Amniotic epithelial cell (primary cell): ENCODE data around the gene PCDHB13.
A peak's percentile ranks its signal among the peaks of the same experiment; 100 is the strongest.
"Not testable (repeated sequence)": the region's sequence is repeated elsewhere in the genome, so short reads cannot be mapped to it uniquely, and the experiment has no call there.

Experiments
- DNase-seq: peaks from one replicate; pipeline ENCODE4 v3.0.0-alpha.2; 2010; ENCODE audit warnings: low read depth

PCDHB13 gene

DNA sequence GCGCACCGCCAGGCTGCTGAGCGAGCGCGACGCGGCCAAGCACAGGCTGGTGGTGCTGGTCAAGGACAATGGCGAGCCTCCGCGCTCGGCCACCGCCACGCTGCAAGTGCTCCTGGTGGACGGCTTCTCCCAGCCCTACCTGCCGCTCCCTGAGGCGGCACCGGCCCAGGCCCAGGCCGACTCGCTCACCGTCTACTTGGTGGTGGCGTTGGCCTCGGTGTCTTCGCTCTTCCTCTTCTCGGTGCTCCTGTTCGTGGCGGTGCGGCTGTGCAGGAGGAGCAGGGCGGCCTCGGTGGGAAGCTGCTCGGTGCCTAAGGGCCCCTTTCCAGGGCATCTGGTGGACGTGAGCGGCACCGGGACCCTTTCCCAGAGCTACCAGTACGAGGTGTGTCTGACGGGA is 12.1 kb upstream of the PCDHB13 start:
- DNase-seq = not testable (repeated sequence)

DNA sequence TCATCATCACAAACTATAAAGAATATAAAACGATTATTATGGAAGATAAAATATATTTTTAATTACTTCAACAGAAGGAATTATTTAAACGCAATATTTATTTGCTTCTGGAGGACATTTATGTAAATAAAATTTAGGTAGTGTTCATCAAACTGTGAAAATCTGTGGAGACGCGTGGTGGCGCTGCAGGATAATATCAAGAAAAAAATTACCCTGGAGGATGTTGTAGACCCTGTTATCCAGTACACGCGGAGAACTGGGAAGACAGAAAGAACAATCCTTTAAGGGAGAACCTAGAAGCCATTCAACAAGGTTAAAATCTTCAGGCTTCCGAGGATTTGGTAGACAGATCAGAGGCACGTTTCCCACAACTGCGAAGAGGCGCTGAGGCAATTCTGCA is 5.2 kb upstream of the PCDHB13 start, which contains the start of gene PCDHB12:
Gene PCDHB12, plus strand, starts transcription at position 242 of the 400 bp plus-strand sequence. CDS start 189 bp downstream, outside the sequence.
- no peak for DNase-seq

GRCh38 chr5:141210281-141210680 is 3.4 kb upstream of the PCDHB13 start:
- DNase-seq = not testable (repeated sequence)

DNA sequence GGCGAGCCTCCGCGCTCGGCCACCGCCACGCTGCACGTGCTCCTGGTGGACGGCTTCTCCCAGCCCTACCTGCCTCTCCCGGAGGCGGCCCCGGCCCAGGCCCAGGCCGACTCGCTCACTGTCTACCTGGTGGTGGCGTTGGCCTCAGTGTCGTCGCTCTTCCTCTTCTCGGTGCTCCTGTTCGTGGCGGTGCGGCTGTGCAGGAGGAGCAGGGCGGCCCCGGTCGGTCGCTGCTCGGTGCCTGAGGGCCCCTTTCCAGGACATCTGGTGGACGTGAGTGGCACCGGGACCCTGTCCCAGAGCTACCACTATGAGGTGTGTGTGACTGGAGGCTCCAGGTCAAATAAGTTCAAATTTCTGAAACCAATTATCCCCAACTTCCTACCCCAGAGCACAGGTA is 2.9 kb upstream of the PCDHB13 start:
- not testable (repeated sequence) for DNase-seq

DNA sequence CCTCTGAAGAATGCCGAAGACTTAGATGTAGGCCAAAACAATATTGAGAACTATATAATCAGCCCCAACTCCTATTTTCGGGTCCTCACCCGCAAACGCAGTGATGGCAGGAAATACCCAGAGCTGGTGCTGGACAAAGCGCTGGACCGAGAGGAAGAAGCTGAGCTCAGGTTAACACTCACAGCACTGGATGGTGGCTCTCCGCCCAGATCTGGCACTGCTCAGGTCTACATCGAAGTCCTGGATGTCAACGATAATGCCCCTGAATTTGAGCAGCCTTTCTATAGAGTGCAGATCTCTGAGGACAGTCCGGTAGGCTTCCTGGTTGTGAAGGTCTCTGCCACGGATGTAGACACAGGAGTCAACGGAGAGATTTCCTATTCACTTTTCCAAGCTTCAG is 864 bp downstream of the PCDHB13 start:
- DNase-seq = not testable (repeated sequence)

- not testable (repeated sequence) for DNase-seq
Measured at GRCh38 chr5:141215504-141215903, 1.8 kb downstream of the PCDHB13 start.

DNA sequence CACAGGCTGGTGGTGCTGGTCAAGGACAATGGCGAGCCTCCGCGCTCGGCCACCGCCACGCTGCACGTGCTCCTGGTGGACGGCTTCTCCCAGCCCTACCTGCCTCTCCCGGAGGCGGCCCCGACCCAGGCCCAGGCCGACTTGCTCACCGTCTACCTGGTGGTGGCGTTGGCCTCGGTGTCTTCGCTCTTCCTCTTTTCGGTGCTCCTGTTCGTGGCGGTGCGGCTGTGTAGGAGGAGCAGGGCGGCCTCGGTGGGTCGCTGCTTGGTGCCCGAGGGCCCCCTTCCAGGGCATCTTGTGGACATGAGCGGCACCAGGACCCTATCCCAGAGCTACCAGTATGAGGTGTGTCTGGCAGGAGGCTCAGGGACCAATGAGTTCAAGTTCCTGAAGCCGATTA is 2.3 kb downstream of the PCDHB13 start:
- not testable (repeated sequence) for DNase-seq

GRCh38 chr5:141223112-141223783 is 9.5 kb downstream of the PCDHB13 start, which contains the start of gene PCDHB14:
Gene PCDHB14 (plus strand): TSS chr5:141223343. CDS start chr5:141223506, 163 bp downstream.
- peak; percentile 15 for DNase-seq

DNA sequence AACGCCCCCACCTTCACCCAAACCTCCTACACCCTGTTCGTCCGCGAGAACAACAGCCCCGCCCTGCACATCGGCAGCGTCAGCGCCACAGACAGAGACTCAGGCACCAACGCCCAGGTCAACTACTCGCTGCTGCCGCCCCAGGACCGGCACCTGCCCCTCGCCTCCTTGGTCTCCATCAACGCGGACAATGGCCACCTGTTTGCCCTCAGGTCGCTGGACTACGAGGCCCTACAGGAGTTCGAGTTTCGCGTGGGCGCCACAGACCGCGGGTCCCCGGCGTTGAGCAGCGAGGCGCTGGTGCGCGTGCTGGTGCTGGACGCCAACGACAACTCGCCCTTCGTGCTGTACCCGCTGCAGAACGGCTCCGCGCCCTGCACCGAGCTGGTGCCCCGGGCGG is 11.1 kb downstream of the PCDHB13 start:
- DNase-seq = not testable (repeated sequence)

- DNase-seq = not testable (repeated sequence)
Measured at GRCh38 chr5:141225421-141225820, 11.7 kb downstream of the PCDHB13 start.

DNA sequence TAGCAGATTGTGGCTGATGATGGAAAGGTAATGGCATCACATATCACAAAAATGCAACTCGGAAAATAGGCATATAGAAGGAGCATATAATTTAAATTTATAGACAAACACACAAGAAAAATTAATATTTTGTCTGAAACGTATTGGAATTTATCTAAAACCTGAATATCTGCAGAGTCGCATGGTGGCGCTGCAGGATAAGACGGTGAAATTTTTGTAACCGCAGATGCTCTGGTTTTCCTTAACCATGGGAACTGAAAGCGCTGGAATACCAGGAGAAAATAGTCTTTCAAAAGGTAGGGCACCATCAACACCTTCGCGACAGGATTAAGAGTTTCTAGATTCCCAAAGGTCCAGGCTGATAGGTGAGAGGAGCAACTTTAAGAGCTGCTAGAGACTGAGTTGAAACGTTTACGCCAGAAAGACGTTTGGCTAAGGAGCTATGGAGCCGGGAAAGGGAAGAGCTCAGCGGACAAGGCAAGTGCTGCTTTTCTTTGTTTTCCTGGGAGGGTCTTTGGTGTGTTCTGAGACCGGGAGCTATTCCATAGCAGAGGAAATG is 20.5 kb downstream of the PCDHB13 start:
- peak; percentile 2 for DNase-seq

DNA sequence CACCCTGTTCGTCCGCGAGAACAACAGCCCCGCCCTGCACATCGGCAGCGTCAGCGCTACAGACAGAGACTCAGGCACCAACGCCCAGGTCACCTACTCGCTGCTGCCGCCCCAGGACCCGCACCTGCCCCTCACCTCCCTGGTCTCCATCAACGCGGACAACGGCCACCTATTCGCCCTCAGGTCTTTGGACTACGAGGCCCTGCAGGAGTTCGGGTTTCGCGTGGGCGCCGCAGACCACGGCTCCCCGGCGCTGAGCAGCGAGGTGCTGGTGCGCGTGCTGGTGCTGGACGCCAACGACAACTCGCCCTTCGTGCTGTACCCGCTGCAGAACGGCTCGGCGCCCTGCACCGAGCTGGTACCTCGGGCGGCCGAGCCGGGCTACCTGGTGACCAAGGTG is 22.2 kb downstream of the PCDHB13 start:
- not testable (repeated sequence) for DNase-seq

DNA sequence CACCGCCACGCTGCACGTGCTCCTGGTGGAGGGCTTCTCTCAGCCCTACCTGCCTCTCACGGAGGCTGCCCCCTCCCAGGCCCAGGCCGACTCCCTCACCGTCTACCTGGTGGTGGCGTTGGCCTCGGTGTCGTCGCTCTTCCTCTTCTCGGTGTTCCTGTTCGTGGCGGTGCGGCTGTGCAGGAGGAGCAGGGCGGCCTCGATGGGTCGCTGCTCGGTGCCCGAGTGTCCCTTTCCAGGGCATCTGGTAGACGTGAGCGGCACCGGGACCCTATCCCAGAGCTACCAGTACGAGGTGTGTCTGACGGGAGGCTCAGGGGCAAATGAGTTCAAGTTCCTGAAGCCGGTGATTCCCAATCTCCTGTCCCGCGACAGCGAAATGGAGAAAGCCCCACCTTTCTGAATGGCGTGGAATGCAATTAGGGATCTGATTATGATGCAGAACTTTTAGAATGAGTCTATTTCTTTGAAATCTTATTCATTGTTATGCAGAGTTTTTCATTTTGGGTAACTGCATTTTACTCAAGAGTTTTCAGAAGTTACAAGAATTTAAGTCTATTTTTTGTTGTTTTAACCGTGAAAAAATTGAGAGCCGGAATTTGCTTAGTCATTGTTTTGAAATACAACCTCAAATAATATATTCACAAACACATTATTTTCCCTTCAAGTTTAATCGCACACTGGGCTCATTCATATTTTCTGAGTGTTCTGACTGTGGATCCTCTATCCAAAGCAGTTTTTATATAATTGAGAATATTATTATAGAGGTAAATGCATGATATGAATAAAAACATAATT is 23.0 kb downstream of the PCDHB13 start:
- no peak for DNase-seq

- DNase-seq = no peak
Measured at GRCh38 chr5:141241496-141241895, 27.8 kb downstream of the PCDHB13 start.

- no peak for DNase-seq
Measured at GRCh38 chr5:141245250-141245717, 31.6 kb downstream of the PCDHB13 start, which contains the start of gene PCDHB15. Gene PCDHB15 (plus strand): TSS chr5:141245395. CDS start chr5:141245579, 184 bp downstream.

DNA sequence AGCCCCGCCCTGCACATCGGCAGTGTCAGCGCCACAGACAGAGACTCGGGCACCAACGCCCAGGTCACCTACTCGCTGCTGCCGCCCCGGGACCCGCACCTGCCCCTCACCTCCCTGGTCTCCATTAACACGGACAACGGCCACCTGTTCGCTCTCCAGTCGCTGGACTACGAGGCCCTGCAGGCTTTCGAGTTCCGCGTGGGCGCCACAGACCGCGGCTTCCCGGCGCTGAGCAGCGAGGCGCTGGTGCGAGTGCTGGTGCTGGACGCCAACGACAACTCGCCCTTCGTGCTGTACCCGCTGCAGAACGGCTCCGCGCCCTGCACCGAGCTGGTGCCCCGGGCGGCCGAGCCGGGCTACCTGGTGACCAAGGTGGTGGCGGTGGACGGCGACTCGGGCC is 33.3 kb downstream of the PCDHB13 start:
- DNase-seq = not testable (repeated sequence)

DNA sequence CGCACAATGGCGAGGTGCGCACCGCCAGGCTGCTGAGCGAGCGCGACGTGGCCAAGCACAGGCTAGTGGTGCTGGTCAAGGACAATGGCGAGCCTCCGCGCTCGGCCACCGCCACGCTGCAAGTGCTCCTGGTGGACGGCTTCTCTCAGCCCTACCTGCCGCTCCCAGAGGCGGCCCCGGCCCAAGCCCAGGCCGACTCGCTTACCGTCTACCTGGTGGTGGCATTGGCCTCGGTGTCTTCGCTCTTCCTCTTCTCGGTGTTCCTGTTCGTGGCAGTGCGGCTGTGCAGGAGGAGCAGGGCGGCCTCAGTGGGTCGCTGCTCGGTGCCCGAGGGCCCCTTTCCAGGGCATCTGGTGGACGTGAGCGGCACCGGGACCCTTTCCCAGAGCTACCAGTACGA is 33.7 kb downstream of the PCDHB13 start:
- DNase-seq = not testable (repeated sequence)

DNA sequence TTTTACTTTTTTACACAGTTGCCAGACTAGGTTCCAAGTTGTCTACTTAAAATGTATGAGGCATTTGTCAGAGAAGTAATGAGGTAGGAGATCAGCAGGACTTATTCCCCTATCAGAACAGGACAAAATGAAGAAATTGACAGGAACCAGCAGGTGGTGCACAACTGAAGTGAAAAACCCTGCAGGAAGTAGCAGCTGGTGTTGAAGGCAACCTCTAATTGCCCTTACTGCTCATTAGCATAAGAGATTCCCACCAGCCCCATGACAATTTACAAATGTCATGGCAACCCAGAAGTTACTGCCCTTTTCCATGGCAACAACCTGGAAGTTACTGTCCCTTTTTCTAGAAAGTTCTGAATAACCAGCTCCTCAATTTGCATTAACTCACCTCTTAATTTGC is 36.9 kb downstream of the PCDHB13 start:
- DNase-seq = no peak

- no peak for DNase-seq
Measured at GRCh38 chr5:141258464-141258863, 44.7 kb downstream of the PCDHB13 start.

DNA sequence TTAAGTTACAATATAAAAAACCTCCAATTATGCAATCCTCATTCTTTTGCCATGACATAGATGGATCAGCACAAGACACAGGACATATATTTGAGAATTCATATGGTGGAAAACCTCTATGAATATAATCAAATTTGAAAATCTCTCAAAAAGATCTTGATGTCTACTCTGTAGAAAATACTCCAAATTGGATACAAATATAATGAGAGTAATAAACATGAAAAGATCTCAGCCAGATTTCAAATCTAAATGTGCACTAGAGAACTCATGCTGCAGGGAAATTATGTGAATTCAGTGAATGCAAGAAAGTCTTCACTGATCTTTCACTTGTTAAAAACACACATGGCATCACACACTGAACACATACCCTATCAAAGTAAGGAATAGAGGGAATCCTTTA is 45.2 kb downstream of the PCDHB13 start:
- no peak for DNase-seq

DNA sequence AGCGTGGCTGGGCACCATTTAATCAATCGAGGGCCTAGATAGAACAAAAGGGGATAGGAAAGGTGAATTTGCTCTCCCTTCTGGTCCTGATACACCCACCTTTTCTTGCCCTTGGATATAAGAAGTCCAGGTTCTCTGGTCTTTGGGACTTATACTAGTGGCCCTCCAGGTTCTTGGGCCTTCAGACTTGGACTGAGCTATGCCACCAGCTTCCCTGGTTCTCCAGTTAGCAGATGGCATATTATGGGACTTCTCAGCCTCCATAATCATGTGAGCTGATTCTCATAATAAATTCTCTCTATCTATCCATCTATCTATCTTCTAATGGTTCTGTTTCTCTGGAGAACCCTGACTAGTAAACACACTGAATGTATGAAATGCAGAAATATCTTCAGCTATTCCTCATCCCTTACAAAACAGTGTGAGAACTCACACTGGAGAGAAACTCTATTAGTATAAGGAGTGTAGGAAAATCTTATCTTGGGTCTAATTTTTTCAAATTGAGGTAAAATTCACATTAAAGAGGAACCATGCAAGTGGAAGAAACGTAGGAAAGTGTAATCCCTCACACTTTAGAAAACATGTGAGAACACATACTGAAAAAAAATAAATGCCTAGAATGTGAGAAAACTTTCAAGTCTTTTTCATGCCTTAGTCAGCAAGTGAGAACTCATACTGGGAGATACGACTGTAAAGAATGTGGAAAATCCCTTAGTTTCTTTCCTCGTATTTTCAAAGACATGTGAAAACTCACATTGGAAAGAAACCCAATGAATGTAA is 46.9 kb downstream of the PCDHB13 start:
- DNase-seq = peak; percentile 27

- no peak for DNase-seq
Measured at GRCh38 chr5:141261238-141261546, 47.5 kb downstream of the PCDHB13 start.
